ENCODE measurements around the gene ZXDC. TPM values are rescaled to one million over a fixed set of nuclear protein-coding genes. Genes with fewer than 3 reads are reported as not detected.

The ZXDC gene
- total RNA-seq, 1 donor from 2014 or later: 26.6 TPM

GRCh38 chr3:126466886-126467610 is 8.6 kb downstream of the ZXDC start:
- no peak for TF ChIP-seq CTCF (IDR thresholded peaks at IDR 0.05)
- Mint-ChIP-seq H3K4me1 (ENCODE audit: low read depth) (peaks cover 5% of the 10 kb centered on the region), H3K27ac (ENCODE audit: unreplicated experiment) (no peak overlapping the region), H3K4me3 (ENCODE audit: unreplicated experiment) (no peak overlapping the region), H3K27me3 (ENCODE audit: low read depth) (no peaks in the 10 kb centered on the region), H3K9me3 (ENCODE audit: low read depth) (no peaks in the 10 kb centered on the region), H3K36me3 (ENCODE audit: low read depth) (peaks cover 45% of the 10 kb centered on the region)
- DNase-seq (ENCODE audit: low spot score): no peak

- H3K9me3 Mint-ChIP-seq (ENCODE audit: low read depth): no peaks in the 10 kb centered on the region
- H3K27ac Mint-ChIP-seq (ENCODE audit: unreplicated experiment): no peak overlapping the region
- H3K27me3 Mint-ChIP-seq (ENCODE audit: low read depth): no peaks in the 10 kb centered on the region
- peaks cover 2% of the 10 kb centered on the region for H3K4me1 Mint-ChIP-seq (ENCODE audit: low read depth)
- TF ChIP-seq CTCF (IDR thresholded peaks at IDR 0.05): no peak
- peaks cover 51% of the 10 kb centered on the region for H3K36me3 Mint-ChIP-seq (ENCODE audit: low read depth)
- H3K4me3 Mint-ChIP-seq (ENCODE audit: unreplicated experiment): no peak overlapping the region
- DNase-seq (ENCODE audit: low spot score): peak; percentile 75
Measured at GRCh38 chr3:126465928-126466544, 9.7 kb downstream of the ZXDC start.

- DNase-seq (ENCODE audit: low spot score): peak; percentile 61
- H3K9me3 Mint-ChIP-seq (ENCODE audit: low read depth): no peaks in the 10 kb centered on the region
- no peak overlapping the region for H3K4me3 Mint-ChIP-seq (ENCODE audit: unreplicated experiment)
- TF ChIP-seq CTCF (IDR thresholded peaks at IDR 0.05): no peak
- peaks cover 53% of the 10 kb centered on the region for H3K36me3 Mint-ChIP-seq (ENCODE audit: low read depth)
- H3K4me1 Mint-ChIP-seq (ENCODE audit: low read depth): peaks cover 2% of the 10 kb centered on the region
- peak overlapping the region; percentile 36 for H3K27ac Mint-ChIP-seq (ENCODE audit: unreplicated experiment)
- no peaks in the 10 kb centered on the region for H3K27me3 Mint-ChIP-seq (ENCODE audit: low read depth)
Measured at GRCh38 chr3:126464997-126465396, 10.7 kb downstream of the ZXDC start.

- peaks cover 49% of the 10 kb centered on the region for H3K36me3 Mint-ChIP-seq (ENCODE audit: low read depth)
- no peak overlapping the region for H3K4me3 Mint-ChIP-seq (ENCODE audit: unreplicated experiment)
- no peak overlapping the region for H3K27ac Mint-ChIP-seq (ENCODE audit: unreplicated experiment)
- peaks cover under 1% of the 10 kb centered on the region for H3K4me1 Mint-ChIP-seq (ENCODE audit: low read depth)
- H3K27me3 Mint-ChIP-seq (ENCODE audit: low read depth): no peaks in the 10 kb centered on the region
- no peak for TF ChIP-seq CTCF (IDR thresholded peaks at IDR 0.05)
- no peak for DNase-seq (ENCODE audit: low spot score)
- H3K9me3 Mint-ChIP-seq (ENCODE audit: low read depth): no peaks in the 10 kb centered on the region
Measured at GRCh38 chr3:126464494-126464893, 11.2 kb downstream of the ZXDC start.

- H3K9me3 Mint-ChIP-seq (ENCODE audit: low read depth): no peaks in the 10 kb centered on the region
- no peak overlapping the region for H3K27ac Mint-ChIP-seq (ENCODE audit: unreplicated experiment)
- peaks cover 45% of the 10 kb centered on the region for H3K36me3 Mint-ChIP-seq (ENCODE audit: low read depth)
- H3K27me3 Mint-ChIP-seq (ENCODE audit: low read depth): no peaks in the 10 kb centered on the region
- no peak overlapping the region for H3K4me3 Mint-ChIP-seq (ENCODE audit: unreplicated experiment)
- TF ChIP-seq CTCF (IDR thresholded peaks at IDR 0.05): no peak
- H3K4me1 Mint-ChIP-seq (ENCODE audit: low read depth): no peaks in the 10 kb centered on the region
- no peak for DNase-seq (ENCODE audit: low spot score)
Measured at GRCh38 chr3:126464093-126464492, 11.6 kb downstream of the ZXDC start.

Data from chondrocyte (in vitro differentiated cells).